AG10803 (cell line): ENCODE results near the gene CRYAB.
A peak's percentile ranks its signal among the peaks of the same experiment; 100 is the strongest.

Experiments used
- DNase-seq: peaks from one replicate; pipeline ENCODE4 v3.0.0; 2010; ENCODE audit warnings: low read depth
- H3K4me3 ChIP-seq: 2 replicates; pipeline ENCODE4 v1.5.1; 2011; ENCODE audit warnings: mild to moderate bottlenecking, low read length, control low read depth
- TF ChIP-seq, protein P1 (sequence below): conservative IDR thresholded peaks from 2 replicates; pipeline ENCODE4 v1.5.1; 2011; ENCODE audit warnings: mild to moderate bottlenecking, low read length, control low read depth, inconsistent platforms

The CRYAB gene

DNA sequence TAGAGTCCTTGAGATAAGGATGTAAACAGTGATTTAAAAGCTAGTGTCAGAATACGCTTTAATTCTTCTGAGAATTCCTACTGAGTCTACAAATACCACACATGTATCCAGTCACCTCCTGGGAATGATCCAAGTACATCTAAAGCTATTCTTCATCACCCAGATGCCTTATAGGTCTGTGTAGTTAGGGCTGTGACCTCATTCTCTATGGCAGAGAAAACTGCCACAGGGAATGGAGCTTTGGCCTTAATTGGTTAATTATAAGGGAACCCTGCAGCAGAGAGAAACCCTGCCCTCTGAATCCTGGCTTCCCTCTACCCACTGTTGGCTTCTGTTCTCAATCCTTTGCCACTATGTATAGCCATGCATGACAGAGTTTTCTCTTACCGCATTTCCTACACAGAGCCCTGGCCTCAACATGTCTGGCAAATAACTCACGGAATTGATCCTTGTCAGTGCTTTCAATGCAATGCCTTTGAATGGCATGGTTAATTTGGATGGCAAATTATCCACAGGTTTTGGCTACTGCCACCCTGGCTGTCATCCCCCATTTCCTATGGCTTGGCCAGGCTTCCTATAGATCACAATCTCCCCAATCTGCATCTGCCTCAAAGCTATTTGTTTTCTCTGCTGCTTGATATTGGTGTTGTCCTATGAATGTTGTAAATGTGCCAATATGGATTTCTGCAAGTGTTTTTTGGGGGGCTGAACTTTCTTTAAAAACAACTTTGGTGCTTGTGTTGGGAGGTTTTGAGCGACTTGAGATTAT, 28.4 kb upstream of the CRYAB start:
- TF ChIP-seq, protein P1, sequence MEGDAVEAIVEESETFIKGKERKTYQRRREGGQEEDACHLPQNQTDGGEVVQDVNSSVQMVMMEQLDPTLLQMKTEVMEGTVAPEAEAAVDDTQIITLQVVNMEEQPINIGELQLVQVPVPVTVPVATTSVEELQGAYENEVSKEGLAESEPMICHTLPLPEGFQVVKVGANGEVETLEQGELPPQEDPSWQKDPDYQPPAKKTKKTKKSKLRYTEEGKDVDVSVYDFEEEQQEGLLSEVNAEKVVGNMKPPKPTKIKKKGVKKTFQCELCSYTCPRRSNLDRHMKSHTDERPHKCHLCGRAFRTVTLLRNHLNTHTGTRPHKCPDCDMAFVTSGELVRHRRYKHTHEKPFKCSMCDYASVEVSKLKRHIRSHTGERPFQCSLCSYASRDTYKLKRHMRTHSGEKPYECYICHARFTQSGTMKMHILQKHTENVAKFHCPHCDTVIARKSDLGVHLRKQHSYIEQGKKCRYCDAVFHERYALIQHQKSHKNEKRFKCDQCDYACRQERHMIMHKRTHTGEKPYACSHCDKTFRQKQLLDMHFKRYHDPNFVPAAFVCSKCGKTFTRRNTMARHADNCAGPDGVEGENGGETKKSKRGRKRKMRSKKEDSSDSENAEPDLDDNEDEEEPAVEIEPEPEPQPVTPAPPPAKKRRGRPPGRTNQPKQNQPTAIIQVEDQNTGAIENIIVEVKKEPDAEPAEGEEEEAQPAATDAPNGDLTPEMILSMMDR: no peak
- peak; percentile 87 for DNase-seq

DNA sequence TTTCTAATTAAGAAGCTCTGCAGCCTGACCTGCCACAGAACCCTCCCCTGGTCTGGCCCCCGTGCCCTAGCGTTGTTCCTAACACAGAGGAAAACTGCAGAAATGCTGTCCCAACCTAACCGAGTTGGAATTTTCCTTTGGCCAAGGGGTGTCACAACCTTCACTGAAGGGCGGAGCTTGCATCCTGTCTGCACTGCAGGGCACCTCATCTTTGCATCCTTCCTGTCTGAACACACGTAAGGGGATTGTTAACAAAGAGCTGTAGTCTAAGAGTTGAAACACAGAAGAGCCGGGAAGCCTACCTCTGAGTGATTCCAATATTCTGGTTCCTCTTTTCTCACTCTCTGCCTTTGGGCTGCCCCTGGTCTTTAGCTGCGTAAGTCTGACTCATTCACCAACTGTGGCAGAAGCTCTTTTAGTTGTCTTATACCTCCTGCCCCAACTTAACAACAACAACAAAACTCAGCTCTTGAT, 27.2 kb upstream of the CRYAB start:
- peak overlapping the region; percentile 72 for H3K4me3 ChIP-seq
- TF ChIP-seq, protein P1: no peak
- DNase-seq: peak; percentile 51

More for the DNA sequence above, 28.4 kb upstream of the CRYAB start:
- H3K4me3 ChIP-seq: no peak overlapping the region

DNA sequence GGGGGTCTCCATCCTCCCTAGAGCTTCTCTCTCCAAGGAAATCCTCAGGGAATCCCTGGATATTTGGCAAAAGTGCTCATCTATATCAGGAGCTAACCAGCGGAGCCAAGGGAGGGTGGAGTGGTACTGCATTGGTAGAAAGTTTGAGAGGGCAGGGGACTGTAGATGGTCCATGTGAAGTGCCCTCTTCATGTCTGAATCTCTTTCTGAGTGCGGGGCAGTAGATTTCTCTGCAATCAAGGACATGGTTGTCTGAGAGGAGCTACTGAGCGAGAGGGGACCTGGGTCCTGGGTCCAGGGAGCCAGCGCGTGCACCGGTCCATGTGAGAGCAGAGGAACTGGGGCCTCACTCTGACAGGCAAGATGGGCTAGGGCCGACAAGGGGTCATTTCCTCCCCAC, 26.3 kb upstream of the CRYAB start:
- H3K4me3 ChIP-seq: peak overlapping the region; percentile 72
- no peak for DNase-seq
- TF ChIP-seq, protein P1: no peak

DNA sequence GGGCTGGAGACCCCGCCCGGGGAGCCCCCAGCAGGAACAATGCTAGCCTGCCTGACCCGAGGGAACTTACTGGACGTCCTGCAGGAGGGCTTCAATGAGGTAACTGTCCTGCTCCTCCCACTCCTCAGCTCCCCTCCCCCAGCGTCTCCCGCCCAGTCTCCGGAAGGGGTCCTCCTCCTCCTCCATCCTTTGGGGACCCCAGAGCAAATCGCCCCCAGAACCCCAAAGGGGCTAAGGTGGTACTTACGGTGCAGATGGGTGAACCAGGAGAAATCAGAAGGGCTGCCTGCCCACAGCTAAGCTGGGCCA, 25.8 kb upstream of the CRYAB start:
- TF ChIP-seq, protein P1: no peak
- DNase-seq: no peak
- peak overlapping the region; percentile 72 for H3K4me3 ChIP-seq

DNA sequence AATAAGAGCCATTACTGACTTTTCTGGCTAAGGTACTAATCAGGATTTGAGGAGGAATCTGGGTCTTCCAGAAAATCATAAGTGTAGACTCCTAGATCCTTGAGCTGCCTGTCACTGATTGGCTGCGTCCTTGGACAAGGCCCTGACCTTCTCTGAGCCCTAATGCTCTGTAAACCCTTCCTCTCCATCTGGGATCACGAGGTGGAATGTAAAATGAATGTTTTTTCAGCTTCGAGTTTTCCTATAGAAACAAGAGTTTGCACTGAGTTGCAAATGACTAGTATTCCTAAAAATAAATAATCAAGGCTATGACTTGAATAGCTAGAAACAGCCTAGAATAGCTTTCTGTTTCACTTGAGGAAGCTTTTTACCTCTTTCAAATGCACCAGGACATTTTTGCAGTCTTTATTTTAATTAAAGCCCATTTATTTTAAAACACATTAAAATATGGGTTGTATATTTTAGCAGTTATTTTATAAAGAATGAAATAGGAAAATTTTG, 24.5 kb upstream of the CRYAB start:
- H3K4me3 ChIP-seq: peak overlapping the region; percentile 72
- DNase-seq: no peak
- TF ChIP-seq, protein P1: no peak

DNA sequence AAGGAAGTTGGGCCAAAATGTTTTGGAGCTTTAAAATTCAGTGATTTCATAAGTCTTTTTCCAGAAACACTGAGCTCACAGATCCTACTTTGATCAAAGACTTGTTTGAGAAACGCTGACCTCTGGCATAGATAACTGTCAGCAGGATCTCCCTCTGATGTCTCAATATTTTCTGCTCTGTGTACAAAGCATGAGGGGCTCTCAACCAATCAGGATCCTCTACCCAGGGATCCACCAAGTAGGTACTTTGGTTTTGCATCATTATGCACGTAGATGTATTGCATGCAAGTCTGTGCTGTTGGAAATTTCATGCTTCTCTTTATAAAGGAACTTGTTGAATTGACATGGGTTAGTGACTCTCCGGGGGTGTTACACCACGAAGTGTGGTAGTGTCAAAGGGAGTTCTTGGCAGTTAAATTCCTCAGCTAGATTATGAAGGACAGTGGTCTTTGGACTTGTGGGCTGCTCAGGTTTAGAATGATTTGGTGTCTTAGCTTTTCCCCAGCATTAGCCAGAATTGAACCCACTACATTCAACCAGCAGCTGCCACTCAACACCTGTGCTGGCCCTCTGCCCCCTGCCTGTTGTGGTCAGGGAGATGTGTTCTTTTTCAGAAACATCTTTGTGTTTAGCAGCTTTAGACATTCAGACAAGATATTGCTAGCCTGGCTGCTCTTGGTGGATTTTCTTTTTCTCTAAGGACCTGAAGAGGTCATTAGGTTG, 23.9 kb upstream of the CRYAB start:
- no peak for DNase-seq
- H3K4me3 ChIP-seq: no peak overlapping the region
- TF ChIP-seq, protein P1: no peak
